ENCODE data around the gene SKIL.

GRCh38 chr3:170344971-170345370 is 12.5 kb upstream of the SKIL start:
- TF ChIP-seq EZH2phosphoT487 (IDR thresholded peaks at IDR 0.05; ENCODE audit: insufficient read depth, low read depth), result no peak
- no peak for TF ChIP-seq EZH2 (IDR thresholded peaks at IDR 0.05; ENCODE audit: insufficient read depth, poor library complexity, severe bottlenecking)
